Heart right ventricle (tissue), 16 donors: ENCODE measurements around the gene NCMAP. TPM values are rescaled to one million over a fixed set of nuclear protein-coding genes. Genes with fewer than 3 reads are reported as not detected.
"Not testable (repeated sequence)": the region's sequence is repeated elsewhere in the genome, so short reads cannot be mapped to it uniquely, and the experiment has no call there.

Experiments
- ATAC-seq, 8 donors: fragments of 200-7000 bp; cut with Tn5 transposase; one replicate each; pipeline ENCODE4 v1.9.1; 2020; ENCODE audit warnings: mild to moderate bottlenecking in 8 of 8, moderate library complexity in 8 of 8, moderate number of reproducible peaks in 1 of 8
- DNase-seq, 2 donors: peaks; one replicate each; pipeline ENCODE4 v3.0.0-alpha.2; 2020
- H3K27ac ChIP-seq, 10 donors: fragments of 200-600 bp; sonication (generic) in 2 of 10; one replicate each; pipeline versions ENCODE4 v1.5.0 to v1.8.0; 2020 to 2022; ENCODE audit warnings: mild to moderate bottlenecking in 3 of 10
- H3K27me3 ChIP-seq, 7 donors: fragments of 200-600 bp; one replicate each; pipeline ENCODE4 v1.8.0; 2021 to 2022; ENCODE audit warnings: mild to moderate bottlenecking in 2 of 7
- H3K36me3 ChIP-seq, 9 donors: fragments of 200-600 bp; sonication (generic) in 1 of 9; one replicate each; pipeline versions ENCODE4 v1.5.0 to v1.8.0; 2020 to 2022; ENCODE audit warnings: mild to moderate bottlenecking in 2 of 9
- H3K4me1 ChIP-seq, 9 donors: fragments of 200-600 bp; sonication (generic) in 1 of 9; one replicate each; pipeline versions ENCODE4 v1.5.0 to v1.8.0; 2020 to 2022; ENCODE audit warnings: mild to moderate bottlenecking in 4 of 9
- H3K4me3 ChIP-seq, 10 donors: fragments of 200-600 bp; sonication (generic) in 2 of 10; one replicate each; pipeline versions ENCODE4 v1.5.0 to v1.8.0; 2020 to 2022; ENCODE audit warnings: mild to moderate bottlenecking in 7 of 10, moderate library complexity in 2 of 10
- H3K9me3 ChIP-seq, 11 donors: fragments of 200-600 bp in 10 of 11; sonication (generic) in 2 of 11; one replicate each; pipeline versions ENCODE4 v1.5.0 to v1.8.0; 2013 to 2022; ENCODE audit warnings: mild to moderate bottlenecking in 2 of 11, control low read depth in 1 of 11, moderate library complexity in 1 of 11
- CTCF ChIP-seq, 9 donors: fragments of 200-600 bp; sonication (generic) in 2 of 9; IDR thresholded peaks; one replicate each; pipeline versions ENCODE4 v1.5.0 to v1.8.0; 2021 to 2022; ENCODE audit warnings: antibody characterized with exemption in 9 of 9, mild to moderate bottlenecking in 5 of 9, moderate library complexity in 1 of 9
- WGBS, 2 donors: extraction: QIAGEN DNeasy Blood & Tissue Kit; methylation state at CpG; one replicate each; pipeline ENCODE4 v1.1.7; 2013; ENCODE audit warnings: inconsistent platforms in 1 of 2; 5-methylcytosine and 5-hydroxymethylcytosine counted together
- intact Hi-C, 10 donors: fragments of 100-400 bp; cut with DNase I; formaldehyde crosslinking; loops; one replicate each; pipeline versions ENCODE4 v1.11.1 to v1.14.2; 2022
- polyA plus RNA-seq, 2 donors: library from polyadenylated mRNA; stranded (reverse); fragments of 200-250 nt; gene quantifications; one replicate each; pipeline ENCODE4 v1.2.3, GENCODE V29; 2013
- total RNA-seq, 10 donors: library from RNA; stranded (reverse); fragmentation: NEBNext Ultra II Directional in 3 of 10; extraction: Animal tissue kit (Norgen Biotek cat#: 25700) in 3 of 10; gene quantifications; one replicate each; pipeline versions ENCODE4 v1.2.1 to v1.2.4, GENCODE V29; 2021 to 2023
- donor health status: Arrhythmogenic right ventricular cardiomyopathy.
- donor health status: ischemic (EF 13 %, LVEDD 7.1; RV severe dilation, severe dysfunction).
- donor health status: healthy with polysubstance abuse.
- donor health status: DM: no; HTN: yes; CAD: no.
- donor health status: DM: no; HTN: no; CAD: no.
- donor health status: ischemic (EF 25% LVEDD 6.9; RV normal size, moderate dysfunction).
- donor health status: ischemic (EF 25% LVEDD 5.7; RV mildly dilated, moderate dysfunction).
- donor health status: healthy.
- donor health status: DM: yes; HTN: yes; CAD: no.
- donor health status: Ischemic cardiomyopathy.
- donor health status: ischemic (EF 35%, LVEDD 5.7; RV mildly dilated, moderate dysfunction).
- donor health status: nonischemic (EF 11% LVEDD 7.7; RV severe dilation, severe dysfunction).
- donor health status: DM: yes; HTN: yes; CAD: no.
- donor health status: PGD.
- donor health status: ischemic (EF 29% LVEDD 5.4; RV normal size, mild dysfunction).
- donor health status: nonischemic (EF 23%, LVEDD 6.1; RV moderate dilation, normal function).

NCMAP gene
- total and polyA plus RNA-seq, 12 donors, result 0.01 to 0.36 (median 0.10) TPM; not detected in 2

- intact Hi-C loops, result no loop called here
- Histone ChIP-seq H3K27ac (no peak overlapping the region), H3K9me3 (no peaks in the 10 kb centered on the region), H3K4me1 (no peaks in the 10 kb centered on the region), H3K4me3 (no peak overlapping the region), H3K36me3 (peaks cover 0 to 17% (median 0%) of the 10 kb centered on the region in 9 donors), H3K27me3 (no peaks in the 10 kb centered on the region)
- ATAC-seq (no peak), DNase-seq (no peak)
- TF ChIP-seq CTCF (IDR thresholded peaks at IDR 0.05), result no peak
- WGBS, 2 donors, result 62 to 69% methylated on average over 2 of the region's 2 CpGs
These were observed 42.2 kb upstream of the NCMAP start for GRCh38 chr1:24513706-24514105.

- Histone ChIP-seq H3K36me3 (peaks cover 0 to 17% (median 0%) of the 10 kb centered on the region in 9 donors), H3K27me3 (no peaks in the 10 kb centered on the region), H3K9me3 (no peaks in the 10 kb centered on the region), H3K4me3 (no peak overlapping the region), H3K4me1 (no peaks in the 10 kb centered on the region), H3K27ac (no peak overlapping the region)
- DNase-seq (no peak), ATAC-seq (no peak)
- no peak for TF ChIP-seq CTCF (IDR thresholded peaks at IDR 0.05)
- intact Hi-C loops, result no loop called here
- WGBS, 2 donors, result 95 to 96% methylated on average over 5 of the region's 5 CpGs
These were observed 40.9 kb upstream of the NCMAP start for GRCh38 chr1:24514946-24515345.

- DNase-seq, intact Hi-C loops, H3K27me3 ChIP-seq, H3K27ac ChIP-seq, H3K4me3 ChIP-seq, H3K4me1 ChIP-seq, H3K9me3 ChIP-seq: not testable (repeated sequence)
- H3K36me3 ChIP-seq, result peaks cover 0 to 17% (median 0%) of the 10 kb centered on the region in 9 donors
- ATAC-seq, result peak in 1 of 8 donors; percentile 81
- WGBS, 2 donors, result 88 to 90% methylated on average over 14 of the region's 14 CpGs
These were observed 40.1 kb upstream of the NCMAP start for GRCh38 chr1:24515671-24516209.

GRCh38 chr1:24516506-24516905 is 39.4 kb upstream of the NCMAP start:
- ATAC-seq, result no peak
- Histone ChIP-seq H3K9me3 (no peaks in the 10 kb centered on the region), H3K4me1 (no peaks in the 10 kb centered on the region), H3K4me3 (no peak overlapping the region), H3K36me3 (peaks cover 0 to 17% (median 0%) of the 10 kb centered on the region in 9 donors), H3K27ac (no peak overlapping the region), H3K27me3 (no peaks in the 10 kb centered on the region)
- DNase-seq, result no peak
- WGBS, 2 donors, result 90% methylated on average over 12 of the region's 12 CpGs
- TF ChIP-seq CTCF (IDR thresholded peaks at IDR 0.05), result no peak
- intact Hi-C loops, result no loop called here

- 95 to 97% methylated on average over 4 of the region's 4 CpGs for WGBS, 2 donors
- H3K9me3 ChIP-seq, result no peaks in the 10 kb centered on the region
- no peaks in the 10 kb centered on the region for H3K4me1 ChIP-seq
- H3K27ac ChIP-seq, result no peak overlapping the region
- intact Hi-C loops, result no loop called here
- H3K27me3 ChIP-seq, result no peaks in the 10 kb centered on the region
- no peak for DNase-seq
- ATAC-seq, result no peak
- peaks cover 0 to 17% (median 0%) of the 10 kb centered on the region in 9 donors for H3K36me3 ChIP-seq
- H3K4me3 ChIP-seq, result no peak overlapping the region
- TF ChIP-seq CTCF (IDR thresholded peaks at IDR 0.05), result no peak
These were observed 38.0 kb upstream of the NCMAP start for GRCh38 chr1:24517898-24518297.

GRCh38 chr1:24520282-24520681 is 35.6 kb upstream of the NCMAP start:
- not testable (repeated sequence) for H3K4me1 ChIP-seq, H3K4me3 ChIP-seq, H3K9me3 ChIP-seq, ATAC-seq, H3K27me3 ChIP-seq, DNase-seq, H3K36me3 ChIP-seq, H3K27ac ChIP-seq
- 93 to 98% methylated on average over 5 of the region's 5 CpGs for WGBS, 2 donors
- intact Hi-C loops, result loop anchor here in 3 of 10 donors (10.0 kb wide), 3 partner anchors 85 to 105 kb away; partner anchors contain the start of genes NIPAL3 (in 1 of the 3) and STPG1 (in 1 of the 3)
